TTC549 (cell line): Measurements from ENCODE around the gene CLCN3.
"Not testable (repeated sequence)": the region's sequence is repeated elsewhere in the genome, so short reads cannot be mapped to it uniquely, and the experiment has no call there.

Source experiments
- FAIRE-seq: peaks from 2 replicates; lab custom pipeline; 2012; peaks lifted over from hg19 to GRCh38; lab: Jason Lieb, UNC

The CLCN3 gene

DNA sequence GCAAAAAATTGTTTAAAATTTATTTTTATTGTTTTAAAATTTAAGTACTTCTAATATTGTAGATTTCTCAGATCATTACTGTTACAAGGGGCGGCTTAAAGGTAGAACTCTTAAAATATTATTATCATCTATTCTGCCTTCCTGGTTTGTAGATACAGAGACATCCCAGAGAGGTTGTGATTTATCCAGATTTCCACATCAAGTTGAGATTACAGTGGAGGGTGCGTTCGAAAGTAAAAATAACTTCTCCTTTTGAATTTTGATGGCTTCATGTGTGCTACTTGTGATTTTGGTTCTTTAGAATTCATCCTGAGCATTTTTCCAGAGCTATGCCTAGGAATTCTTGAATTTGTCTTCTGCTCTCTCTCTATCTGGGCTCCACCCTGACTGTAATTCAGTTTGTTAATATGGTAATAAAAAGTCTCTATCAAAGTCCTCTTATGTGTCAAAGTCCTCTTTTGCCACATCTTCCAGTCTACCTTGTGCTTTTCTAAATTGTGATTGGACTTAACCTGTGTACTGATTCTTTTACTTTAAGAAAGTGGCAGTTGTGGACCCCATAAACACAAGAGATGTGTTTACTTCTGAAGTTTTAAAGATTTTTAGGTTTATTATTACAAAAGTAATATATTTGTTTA, 37.2 kb downstream of the CLCN3 start:
- FAIRE-seq, result no peak

DNA sequence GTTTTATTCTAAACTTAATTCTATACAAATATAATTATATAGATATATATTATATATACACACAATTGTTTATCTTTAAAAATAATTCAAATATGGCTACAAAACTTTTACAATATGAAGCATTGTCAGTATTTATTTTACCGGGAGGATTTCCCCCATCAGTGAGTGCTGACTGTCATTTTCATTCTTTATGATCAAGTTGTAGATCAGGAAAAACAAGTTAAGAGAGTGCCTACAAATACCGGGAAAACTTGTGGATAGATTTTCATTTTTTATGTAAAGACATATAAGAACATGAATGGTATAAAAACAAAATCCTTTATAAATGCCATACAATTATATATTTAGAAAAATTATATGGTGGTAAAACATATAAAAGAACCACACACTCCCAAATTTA, 37.8 kb downstream of the CLCN3 start:
- FAIRE-seq, result no peak

DNA sequence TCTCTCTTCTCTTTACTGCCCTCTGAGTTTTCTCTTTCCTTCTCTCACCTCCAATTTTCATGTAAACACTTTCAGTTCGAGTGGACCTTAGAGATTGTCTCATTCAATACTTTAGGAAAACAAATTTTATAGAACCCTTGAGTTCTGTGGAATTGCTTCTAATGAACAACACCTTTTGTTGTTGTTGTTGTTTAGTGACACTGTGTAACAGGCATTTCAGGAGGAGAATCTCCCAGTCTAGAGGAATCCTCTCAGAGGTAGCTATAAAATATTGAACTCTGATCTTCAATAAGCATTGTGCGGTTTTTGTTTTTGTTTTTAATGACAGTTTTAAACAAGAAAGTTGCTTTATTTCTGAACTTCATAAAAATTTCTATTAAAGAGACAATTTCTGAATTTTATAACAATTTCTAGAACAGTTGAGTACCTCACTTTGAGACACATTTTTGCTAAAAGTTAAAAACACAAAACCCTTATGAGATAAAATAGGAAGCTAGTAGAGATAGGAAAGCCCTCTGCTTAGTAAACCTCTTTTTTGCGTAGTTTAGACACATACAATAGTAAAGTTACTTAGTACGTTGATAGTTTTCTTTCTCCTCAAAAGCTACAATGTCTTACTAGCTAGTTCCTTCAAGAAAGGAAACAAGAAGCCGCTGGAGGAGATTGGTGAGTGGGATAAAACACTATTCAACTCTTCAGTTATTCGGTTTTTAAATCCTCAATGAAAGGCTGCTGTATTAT, 38.8 kb downstream of the CLCN3 start:
- FAIRE-seq, result no peak

DNA sequence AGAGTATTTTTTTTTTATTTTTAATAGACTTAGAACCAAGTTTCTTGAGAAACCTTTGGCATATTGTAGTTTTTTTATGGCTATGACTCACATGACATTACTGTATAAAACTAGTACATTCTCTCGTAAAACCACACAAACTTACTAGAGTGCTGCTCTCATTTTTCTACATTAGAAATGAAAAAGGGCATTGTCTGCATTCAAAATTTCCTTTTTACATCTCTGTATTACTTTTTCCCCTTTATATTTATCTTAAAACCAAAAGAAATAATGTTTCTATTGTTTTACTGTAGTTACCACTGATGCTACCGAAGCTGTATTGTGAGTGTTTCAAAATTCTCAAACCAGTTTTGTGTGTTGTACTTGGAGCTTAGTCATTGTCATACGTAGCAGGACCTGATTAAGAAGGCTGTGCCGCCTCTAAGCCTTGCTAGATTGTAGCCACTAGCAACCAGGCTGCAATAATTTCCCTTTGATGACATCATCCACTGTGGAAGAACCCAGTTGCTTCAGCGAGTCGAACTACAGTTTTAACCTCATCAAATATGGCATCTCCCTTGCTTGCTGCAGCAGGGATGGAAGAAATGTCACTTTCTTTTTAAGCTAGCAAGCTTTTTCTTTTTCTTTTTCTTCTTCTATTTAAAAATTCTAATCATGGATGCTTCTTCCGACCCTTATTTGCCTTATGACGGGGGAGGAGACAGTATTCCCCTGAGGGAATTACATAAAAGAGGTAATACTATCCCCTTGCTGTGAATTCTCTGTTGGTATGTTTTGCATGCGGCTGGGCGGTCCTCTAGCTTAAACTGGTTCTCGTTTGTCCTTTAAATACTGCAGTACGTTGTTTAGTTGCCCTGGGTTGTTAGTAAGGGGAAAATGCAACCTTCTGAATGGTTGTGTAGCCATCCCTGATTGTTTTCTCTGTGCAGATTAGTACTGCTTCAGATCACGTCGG, 39.6 kb downstream of the CLCN3 start:
- peak; percentile 13 for FAIRE-seq

DNA sequence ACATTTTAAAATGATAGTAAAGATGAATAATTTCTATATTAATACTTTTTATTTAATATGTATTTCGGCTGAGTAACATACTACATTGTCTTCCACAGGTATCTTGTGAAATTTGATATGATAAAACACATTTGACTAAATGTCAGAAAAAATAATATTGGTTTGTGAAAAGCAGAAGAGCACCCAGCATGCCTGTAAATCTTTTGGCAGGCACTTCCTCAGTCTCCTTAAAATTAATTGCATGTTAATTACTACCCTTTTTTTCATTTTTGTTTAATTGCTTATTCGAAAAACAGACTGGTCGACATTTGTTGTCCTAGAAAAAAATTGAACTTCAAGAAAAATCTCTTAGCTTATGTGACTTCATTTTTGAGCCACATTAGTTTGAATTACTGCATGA, 40.6 kb downstream of the CLCN3 start:
- FAIRE-seq, result no peak

DNA sequence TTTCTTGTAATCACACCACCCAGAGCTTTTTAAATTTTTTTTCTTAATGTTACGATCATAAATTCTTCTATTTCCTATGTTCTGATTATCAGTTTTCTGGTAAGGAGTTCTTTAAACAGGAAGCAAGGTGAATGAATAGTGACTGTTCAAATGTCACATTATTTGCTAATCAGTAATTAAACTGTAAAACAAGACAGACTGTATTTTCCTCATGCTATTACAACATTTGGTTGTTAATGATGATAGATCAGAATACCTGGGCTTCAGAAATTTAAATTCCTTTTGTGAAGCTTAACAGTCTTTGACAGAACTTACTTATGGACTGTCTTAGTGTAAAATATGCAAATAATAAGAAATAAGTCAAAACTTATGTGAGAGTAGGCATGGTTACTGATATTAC, 41.4 kb downstream of the CLCN3 start:
- no peak for FAIRE-seq

DNA sequence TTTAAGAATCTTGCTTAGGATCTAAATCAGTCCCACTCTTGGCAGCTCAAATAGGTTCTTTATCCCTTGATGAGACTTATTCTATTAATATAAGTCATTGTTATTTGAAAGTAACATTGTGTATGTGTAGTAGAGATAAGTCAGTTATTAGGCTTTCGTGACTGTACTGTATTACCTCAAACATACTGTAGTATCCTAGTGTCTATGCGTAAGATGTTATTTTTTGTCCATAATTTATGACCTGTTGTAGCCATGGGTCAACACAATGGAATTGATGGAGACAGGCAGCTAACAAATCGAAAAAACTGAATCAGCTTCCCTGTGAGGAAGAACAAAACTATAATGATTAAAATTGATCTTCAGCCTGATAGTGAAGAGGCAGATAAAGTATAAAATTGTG, 41.8 kb downstream of the CLCN3 start:
- no peak for FAIRE-seq

DNA sequence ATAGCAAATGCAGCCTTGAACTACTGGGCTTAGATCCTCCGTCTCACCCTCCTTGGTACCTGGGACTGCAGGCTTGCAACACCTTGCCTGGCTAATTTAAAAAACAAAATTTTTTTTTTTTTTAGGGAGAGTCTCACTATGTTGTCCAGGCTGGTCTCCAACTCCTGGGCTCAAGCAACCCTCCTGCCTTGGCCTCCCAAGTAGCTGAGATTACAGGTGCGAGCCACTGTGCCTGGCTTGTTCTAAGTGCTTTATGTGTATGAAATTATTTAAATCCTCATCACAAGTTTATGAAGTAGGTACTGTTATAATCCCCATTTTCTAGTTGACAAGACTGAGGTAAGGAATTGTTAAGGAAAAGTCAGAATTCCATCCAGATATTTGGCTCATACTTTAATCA, 43.0 kb downstream of the CLCN3 start:
- no peak for FAIRE-seq

DNA sequence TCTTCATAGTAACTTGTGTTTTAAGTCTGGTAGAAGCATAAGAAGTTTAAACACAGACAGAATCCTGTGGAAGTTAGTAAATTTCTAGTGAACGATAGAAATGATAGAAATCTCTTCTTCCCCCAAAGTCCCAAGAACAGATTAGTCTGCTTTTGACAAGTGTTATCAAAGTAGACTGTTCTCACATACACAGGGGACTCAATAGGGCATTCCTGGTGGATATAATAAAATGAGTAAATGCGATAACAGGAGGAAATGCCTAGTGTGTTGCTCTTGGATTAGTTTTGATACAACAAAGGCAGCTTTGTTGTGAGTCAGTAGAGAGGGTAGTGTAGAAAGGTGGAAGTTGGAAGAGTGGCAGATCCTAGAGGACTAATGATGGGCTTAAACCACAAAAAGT, 43.5 kb downstream of the CLCN3 start:
- FAIRE-seq, result no peak

DNA sequence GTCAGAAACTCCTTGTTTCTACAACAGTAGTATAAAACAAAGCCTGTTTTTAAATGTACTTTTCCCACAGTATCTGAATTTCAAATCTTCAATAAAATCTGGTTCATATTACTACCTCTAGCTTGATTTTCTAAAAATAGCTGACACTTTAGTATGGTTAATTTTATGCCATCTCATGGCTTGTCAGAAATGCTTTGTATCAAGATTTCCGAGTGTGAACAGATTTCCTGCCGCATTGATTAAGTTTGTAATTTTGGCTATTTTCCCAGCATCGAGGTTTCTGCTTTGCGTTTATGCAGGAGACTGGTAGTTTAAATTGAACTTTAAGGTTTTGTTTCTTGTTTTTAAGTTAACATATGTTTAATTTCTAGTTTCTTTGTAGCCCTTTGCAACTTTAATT, 44.2 kb downstream of the CLCN3 start:
- FAIRE-seq, result no peak

DNA sequence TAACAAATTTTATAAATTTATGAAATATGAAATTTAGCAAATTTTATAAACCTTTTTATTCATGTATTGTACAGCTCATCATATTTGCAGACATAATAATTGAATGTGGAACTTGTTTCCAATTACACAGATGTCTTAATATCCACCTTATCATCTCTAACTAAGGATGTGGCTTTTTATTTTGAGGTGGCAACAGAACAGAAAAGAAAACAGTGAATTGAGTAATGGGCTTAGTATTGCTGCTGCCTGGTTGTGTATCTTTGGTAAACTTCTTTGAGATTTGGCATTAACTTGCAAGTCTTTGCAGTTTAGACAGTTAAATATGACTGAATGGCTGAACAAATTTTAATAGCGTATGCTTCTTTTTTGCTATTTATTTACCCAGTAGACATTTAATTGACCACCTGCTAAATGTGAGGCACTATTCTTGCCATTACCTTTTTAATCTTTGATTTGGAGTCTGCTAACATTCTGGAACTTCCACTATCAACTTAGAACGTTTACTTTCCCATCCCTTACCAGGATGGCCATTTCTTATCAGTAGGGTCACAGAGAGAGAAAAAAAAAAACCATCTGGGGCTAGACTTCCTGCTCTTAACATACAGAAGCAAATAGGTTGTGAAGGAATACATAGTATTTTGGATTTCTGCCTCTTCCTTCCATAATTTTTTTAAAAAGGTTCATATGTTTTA, 44.8 kb downstream of the CLCN3 start:
- no peak for FAIRE-seq

DNA sequence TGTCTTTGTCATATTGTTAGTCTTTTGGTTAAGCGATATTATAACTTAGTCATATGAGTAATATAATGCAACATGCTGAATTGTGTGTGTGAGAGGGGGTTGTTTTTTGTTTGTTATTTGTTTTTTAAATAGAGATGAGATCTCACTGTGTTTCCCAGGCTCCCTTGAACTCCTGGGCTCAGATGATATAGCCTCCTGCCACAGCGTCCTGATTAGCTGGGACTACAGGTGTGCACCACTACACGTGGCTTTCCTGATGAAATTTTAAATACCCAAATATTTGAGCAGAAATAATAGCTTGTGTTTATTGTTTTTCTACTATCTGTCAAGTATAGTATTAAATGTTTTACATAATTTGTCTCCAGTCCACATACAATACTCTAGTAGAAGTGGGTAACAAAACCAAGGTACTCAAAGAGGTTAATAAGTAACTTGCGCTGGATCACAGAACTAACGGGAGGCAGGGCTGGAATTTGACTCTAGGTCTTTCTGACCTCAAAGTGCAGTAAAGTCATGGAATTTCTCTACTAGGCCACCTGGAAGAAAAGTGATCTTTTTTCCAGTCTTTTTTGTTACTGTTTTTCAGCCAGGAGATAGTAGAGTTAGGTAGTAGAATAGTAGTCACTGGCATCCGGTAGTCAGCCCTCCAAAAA, 47.8 kb downstream of the CLCN3 start:
- FAIRE-seq, result no peak

DNA sequence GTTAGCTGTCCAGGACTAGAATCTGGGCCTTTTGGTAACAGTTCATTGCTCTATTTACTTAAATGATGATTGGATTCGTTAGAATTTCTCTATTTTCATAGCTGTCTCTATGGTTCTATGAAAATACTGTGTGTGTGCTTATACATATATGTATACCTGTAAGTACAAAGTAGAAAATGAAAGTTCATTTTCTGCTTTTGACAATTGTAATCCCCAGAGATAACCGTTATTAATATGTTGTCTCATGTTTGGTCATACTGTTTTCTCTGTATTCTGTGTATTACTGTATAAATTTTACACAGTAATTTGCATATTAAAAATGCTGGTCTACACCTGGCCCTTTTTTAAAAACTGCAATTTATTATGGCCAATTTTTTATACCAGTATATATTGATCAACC, 55.4 kb downstream of the CLCN3 start:
- FAIRE-seq, result no peak

DNA sequence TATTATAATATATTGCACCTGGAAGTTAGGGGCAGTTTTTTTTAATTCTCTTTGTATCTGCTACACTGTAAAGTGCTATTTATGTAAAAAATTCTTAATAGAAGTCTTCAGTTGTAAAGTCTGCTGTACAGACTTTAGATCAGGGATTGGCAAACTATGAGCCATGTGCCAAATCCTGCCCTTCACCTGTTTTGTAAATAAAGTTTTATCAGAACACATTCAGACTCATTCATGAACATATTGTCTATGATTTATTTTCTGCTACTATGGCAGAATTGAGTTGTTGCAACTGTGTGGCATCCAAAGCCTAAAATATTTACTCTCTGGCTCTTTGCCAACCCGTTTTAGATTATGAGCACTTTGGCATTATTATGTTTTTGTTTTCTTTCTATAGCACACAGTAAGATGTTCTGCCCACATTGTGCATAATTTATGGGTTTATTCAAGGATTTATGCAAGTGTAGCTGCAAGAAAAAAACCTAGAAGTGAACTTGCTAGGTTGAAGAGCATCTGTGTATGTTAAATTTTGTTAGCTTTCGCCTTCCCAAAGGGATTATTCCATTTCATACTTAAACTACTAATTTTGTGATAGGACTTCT, 56.9 kb downstream of the CLCN3 start:
- no peak for FAIRE-seq

DNA sequence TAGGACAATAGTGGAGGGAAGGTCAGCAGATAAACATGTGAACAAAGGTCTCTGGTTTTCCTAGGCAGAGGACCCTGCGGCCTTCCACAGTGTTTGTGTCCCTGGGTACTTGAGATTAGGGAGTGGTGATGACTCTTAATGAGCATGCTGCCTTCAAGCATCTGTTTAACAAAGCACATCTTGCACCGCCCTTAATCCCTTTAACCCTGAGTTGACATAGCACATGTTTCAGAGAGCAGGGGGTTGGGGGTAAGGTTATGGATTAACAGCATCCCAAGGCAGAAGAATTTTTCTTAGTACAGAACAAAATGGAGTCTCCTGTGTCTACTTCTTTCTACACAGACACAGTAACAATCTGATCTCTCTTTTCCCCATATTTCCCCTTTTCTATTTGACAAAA, 58.1 kb downstream of the CLCN3 start:
- not testable (repeated sequence) for FAIRE-seq

DNA sequence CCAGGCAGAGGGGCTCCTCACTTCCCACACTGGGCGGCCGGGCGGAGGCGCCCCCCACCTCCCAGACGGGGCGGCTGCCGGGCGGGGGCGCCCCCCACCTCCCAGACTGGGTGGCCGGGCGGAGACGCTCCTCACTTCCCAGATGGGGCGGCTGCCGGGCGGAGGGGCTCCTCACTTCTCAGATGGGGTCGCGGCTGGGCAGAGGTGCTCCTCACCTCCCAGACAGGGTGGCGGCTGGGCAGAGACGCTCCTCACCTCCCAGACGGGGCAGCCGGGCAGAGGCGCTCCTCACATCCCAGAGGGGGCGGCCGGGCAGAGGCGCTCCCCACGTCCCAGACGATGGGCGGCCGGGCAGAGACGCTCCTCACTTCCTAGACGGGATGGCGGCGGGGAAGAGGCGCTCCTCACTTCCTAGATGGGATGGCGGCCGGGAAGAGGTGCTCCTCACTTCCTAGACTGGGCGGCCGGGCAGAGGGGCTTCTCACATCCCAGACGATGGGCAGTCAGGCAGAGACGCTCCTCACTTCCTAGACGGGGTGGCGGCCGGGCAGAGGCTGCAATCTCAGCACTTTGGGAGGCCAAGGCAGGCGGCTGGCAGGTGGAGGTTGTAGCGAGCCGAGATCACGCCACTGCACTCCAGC, 58.7 kb downstream of the CLCN3 start:
- not testable (repeated sequence) for FAIRE-seq

DNA sequence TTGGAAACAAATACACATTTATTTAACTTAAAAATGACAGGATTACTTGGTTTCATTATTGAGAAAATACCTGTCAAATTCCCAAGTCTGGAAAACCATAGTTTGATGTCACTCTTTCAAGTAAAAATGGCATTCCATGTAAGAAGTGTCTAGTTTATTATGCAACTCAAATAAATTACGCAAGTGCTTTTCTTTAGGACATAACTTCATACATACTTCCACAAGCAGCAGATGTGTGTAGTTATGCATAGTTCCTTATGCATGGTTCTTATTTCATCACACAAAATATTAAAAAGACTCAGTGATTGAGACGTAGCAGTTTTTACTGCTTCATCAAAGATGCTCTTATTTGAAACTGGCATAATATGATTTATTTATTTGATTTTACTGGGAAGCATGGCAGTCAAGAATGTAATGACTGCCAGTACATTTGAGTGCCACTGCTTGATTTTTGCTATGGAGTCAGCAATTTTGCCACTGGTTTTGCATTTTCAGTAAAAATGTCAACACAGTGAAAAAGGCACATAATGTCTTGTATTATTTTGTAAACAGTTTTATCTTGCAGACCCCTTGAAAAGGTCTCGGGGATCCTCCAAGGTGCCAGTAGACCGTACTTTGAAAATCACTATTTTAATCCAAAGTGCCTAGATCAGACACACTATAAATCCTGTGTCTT, 62.1 kb downstream of the CLCN3 start:
- FAIRE-seq, result no peak

DNA sequence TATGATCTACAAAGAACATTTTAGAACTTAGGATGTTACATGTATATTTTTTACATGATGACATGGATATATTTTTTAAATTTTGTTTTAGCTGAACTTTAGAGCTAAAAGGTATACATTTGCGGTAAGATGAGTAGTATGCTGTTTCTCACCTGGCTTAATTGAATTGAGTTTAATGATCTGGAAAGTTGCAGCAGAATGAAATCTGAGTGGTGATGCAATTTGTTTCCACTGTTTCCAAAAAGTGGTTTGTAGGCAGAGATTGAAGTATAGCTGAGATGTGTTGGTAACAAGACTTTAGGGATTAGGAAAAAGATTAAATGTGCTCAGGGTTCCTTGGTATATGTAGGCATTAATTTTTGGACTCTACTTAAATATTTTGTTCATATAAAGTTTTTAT, 69.3 kb downstream of the CLCN3 start:
- FAIRE-seq, result no peak

DNA sequence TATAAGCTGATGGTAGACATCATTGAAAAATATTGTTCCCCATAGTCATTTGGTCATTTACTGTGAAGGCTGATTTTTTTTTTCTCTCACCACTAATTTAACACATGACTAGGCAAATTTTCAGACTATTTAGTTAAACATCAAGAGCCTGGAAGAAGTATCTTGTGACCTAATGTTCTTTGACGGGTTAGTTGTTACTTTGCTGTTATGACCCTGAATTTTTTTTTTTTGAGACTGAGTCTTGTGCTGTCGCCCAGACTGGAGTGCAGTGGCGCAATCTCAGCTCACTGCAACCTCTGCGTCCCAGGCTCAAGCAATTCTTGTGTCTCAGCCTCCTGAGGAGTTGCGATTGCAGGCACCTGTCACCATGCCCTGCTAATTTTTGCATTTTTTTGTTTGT, 70.4 kb downstream of the CLCN3 start:
- FAIRE-seq, result no peak

DNA sequence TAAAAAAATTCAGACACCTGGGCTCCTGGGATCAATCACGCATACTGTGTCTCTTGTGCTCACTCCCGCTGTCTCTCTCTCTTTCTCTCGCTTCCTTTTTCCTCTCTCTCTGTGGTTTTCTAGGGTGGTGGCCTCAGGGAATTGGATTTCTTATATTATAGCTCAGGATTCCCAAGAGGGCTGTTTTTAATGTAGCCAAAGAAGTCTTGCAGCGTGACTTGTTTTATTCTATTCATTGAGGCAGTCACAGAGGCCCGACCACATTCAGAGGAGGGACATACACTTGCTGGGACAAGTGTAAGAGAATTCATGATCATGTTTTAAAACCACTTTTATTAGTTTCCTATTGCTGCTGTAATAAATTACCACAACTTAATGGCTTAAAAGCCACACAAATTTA, 78.0 kb downstream of the CLCN3 start:
- no peak for FAIRE-seq
